ENCODE measurements around the gene LGALSL.

The LGALSL gene

GRCh38 chr2:64453770-64454385 is at the start of gene LGALSL:
LGALSL (plus strand) TSS chr2:64454162; CDS start chr2:64454546, 384 bp downstream.
- peak; percentile 84 for DNase-seq

- DNase-seq = no peak
These were observed 49.2 kb upstream of the LGALSL start for GRCh38 chr2:64404743-64405142.

- no peak for DNase-seq
These were observed 48.2 kb upstream of the LGALSL start for GRCh38 chr2:64405581-64406406.

GRCh38 chr2:64406407-64406774 is 47.6 kb upstream of the LGALSL start:
- DNase-seq = no peak

GRCh38 chr2:64408031-64408430 is 45.9 kb upstream of the LGALSL start:
- no peak for DNase-seq

GRCh38 chr2:64410671-64411070 is 43.3 kb upstream of the LGALSL start:
- no peak for DNase-seq

- no peak for DNase-seq
These were observed 41.3 kb upstream of the LGALSL start for GRCh38 chr2:64412671-64413070.

GRCh38 chr2:64414736-64415435 is 39.1 kb upstream of the LGALSL start:
- DNase-seq = no peak

GRCh38 chr2:64417624-64418023 is 36.3 kb upstream of the LGALSL start:
- DNase-seq = no peak

- DNase-seq = no peak
These were observed 34.3 kb upstream of the LGALSL start for GRCh38 chr2:64419596-64420165.

- DNase-seq = no peak
These were observed 33.3 kb upstream of the LGALSL start for GRCh38 chr2:64420677-64421076.

GRCh38 chr2:64421201-64421600 is 32.8 kb upstream of the LGALSL start:
- DNase-seq = no peak

GRCh38 chr2:64422466-64422865 is 31.5 kb upstream of the LGALSL start:
- DNase-seq = no peak

- no peak for DNase-seq
These were observed 30.7 kb upstream of the LGALSL start for GRCh38 chr2:64423303-64423702.

- DNase-seq = no peak
These were observed 29.5 kb upstream of the LGALSL start for GRCh38 chr2:64424416-64424987.

- no peak for DNase-seq
These were observed 27.6 kb upstream of the LGALSL start for GRCh38 chr2:64426183-64426952.

GRCh38 chr2:64434039-64434657 is 19.8 kb upstream of the LGALSL start:
- DNase-seq = no peak

GRCh38 chr2:64437883-64438282 is 16.1 kb upstream of the LGALSL start:
- DNase-seq = no peak

GRCh38 chr2:64439194-64439593 is 14.8 kb upstream of the LGALSL start:
- DNase-seq = peak; percentile 22

- no peak for DNase-seq
These were observed 13.1 kb upstream of the LGALSL start for GRCh38 chr2:64440843-64441242.

GRCh38 chr2:64442277-64442676 is 11.7 kb upstream of the LGALSL start:
- DNase-seq = no peak

Data from NCI-H510A treated with DMSO at 0.1 percent for 48 hours (cell line).